ENCODE data around the gene MT1X. TPM values are rescaled to one million over a fixed set of nuclear protein-coding genes. Genes with fewer than 3 reads are reported as not detected.

The MT1X gene
- total RNA-seq, 6 donors from 2014 or later: 77.5 to 552 (median 151) TPM

- no peak overlapping the region for H3K4me3 ChIP-seq
- H3K27ac ChIP-seq: no peak overlapping the region
- TF ChIP-seq POLR2A (IDR thresholded peaks at IDR 0.05) (no peak), CTCF (IDR thresholded peaks at IDR 0.05) (no peak), POLR2AphosphoS5 (IDR thresholded peaks at IDR 0.05) (no peak), EP300 (IDR thresholded peaks at IDR 0.05) (no peak)
- H3K27me3 ChIP-seq: no peaks in the 10 kb centered on the region
- ATAC-seq (ENCODE audit: low FRiP score in 2 of 2): no peak
- no peaks in the 10 kb centered on the region for H3K9me3 ChIP-seq
- 86 to 88% methylated on average over 1 of the region's 1 CpG for WGBS, 2 donors
- no peak for DNase-seq
- no peaks in the 10 kb centered on the region for H3K36me3 ChIP-seq
- H3K4me1 ChIP-seq: peaks cover 13 to 17% (median 16%) of the 10 kb centered on the region in 4 donors
These were observed 37.0 kb upstream of the MT1X start for GRCh38 chr16:56645311-56645710.

- Histone ChIP-seq H3K4me1 (peaks cover 13 to 17% (median 16%) of the 10 kb centered on the region in 4 donors), H3K27ac (no peak overlapping the region), H3K36me3 (no peaks in the 10 kb centered on the region), H3K9me3 (no peaks in the 10 kb centered on the region), H3K4me3 (no peak overlapping the region), H3K27me3 (no peaks in the 10 kb centered on the region)
- ATAC-seq (ENCODE audit: low FRiP score in 2 of 2) (no peak), DNase-seq (no peak)
- 0 to 43% methylated on average over 1 of the region's 1 CpG for WGBS, 2 donors
- TF ChIP-seq EP300 (IDR thresholded peaks at IDR 0.05) (no peak), POLR2A (IDR thresholded peaks at IDR 0.05) (no peak), CTCF (IDR thresholded peaks at IDR 0.05) (no peak), POLR2AphosphoS5 (IDR thresholded peaks at IDR 0.05) (no peak)
These were observed 36.4 kb upstream of the MT1X start for GRCh38 chr16:56645838-56646237.

GRCh38 chr16:56647641-56648431 lies 34.4 kb upstream of the MT1X start:
- no peak overlapping the region for H3K27ac ChIP-seq
- TF ChIP-seq POLR2AphosphoS5 (IDR thresholded peaks at IDR 0.05) (no peak), POLR2A (IDR thresholded peaks at IDR 0.05) (no peak), CTCF (IDR thresholded peaks at IDR 0.05) (no peak), EP300 (IDR thresholded peaks at IDR 0.05) (no peak)
- H3K27me3 ChIP-seq: no peaks in the 10 kb centered on the region
- H3K36me3 ChIP-seq: no peaks in the 10 kb centered on the region
- H3K9me3 ChIP-seq: no peaks in the 10 kb centered on the region
- H3K4me1 ChIP-seq: peaks cover 13 to 15% (median 14%) of the 10 kb centered on the region in 4 donors
- H3K4me3 ChIP-seq: no peak overlapping the region
- WGBS, 2 donors: 43 to 60% methylated on average over 15 to 26 of the region's 33 CpGs
- ATAC-seq (ENCODE audit: low FRiP score in 2 of 2) (no peak), DNase-seq (peak in 1 of 2 donors; percentile 75)

GRCh38 chr16:56649271-56649670 lies 33.0 kb upstream of the MT1X start:
- no peak for DNase-seq
- WGBS, 2 donors: 93 to 100% methylated on average over 2 of the region's 2 CpGs
- Histone ChIP-seq H3K27ac (no peak overlapping the region), H3K27me3 (no peaks in the 10 kb centered on the region), H3K9me3 (no peaks in the 10 kb centered on the region), H3K4me3 (no peak overlapping the region), H3K36me3 (no peaks in the 10 kb centered on the region), H3K4me1 (peaks cover 0 to under 1% (median 0%) of the 10 kb centered on the region in 4 donors)
- TF ChIP-seq POLR2AphosphoS5 (IDR thresholded peaks at IDR 0.05) (no peak), POLR2A (IDR thresholded peaks at IDR 0.05) (no peak), CTCF (IDR thresholded peaks at IDR 0.05) (no peak), EP300 (IDR thresholded peaks at IDR 0.05) (no peak)
- ATAC-seq (ENCODE audit: low FRiP score in 2 of 2): no peak

- no peak for DNase-seq
- H3K4me1 ChIP-seq: no peaks in the 10 kb centered on the region
- H3K27me3 ChIP-seq: no peaks in the 10 kb centered on the region
- no peak for ATAC-seq (ENCODE audit: low FRiP score in 2 of 2)
- no peak overlapping the region for H3K4me3 ChIP-seq
- no peak overlapping the region for H3K27ac ChIP-seq
- H3K9me3 ChIP-seq: no peaks in the 10 kb centered on the region
- TF ChIP-seq CTCF (IDR thresholded peaks at IDR 0.05) (no peak), POLR2AphosphoS5 (IDR thresholded peaks at IDR 0.05) (no peak), EP300 (IDR thresholded peaks at IDR 0.05) (no peak)
- WGBS, 2 donors: 74 to 77% methylated on average over 3 of the region's 3 CpGs
- no peaks in the 10 kb centered on the region for H3K36me3 ChIP-seq
These were observed 32.5 kb upstream of the MT1X start for GRCh38 chr16:56649820-56650219.
